NCI-H460 (cell line): ENCODE results near the gene SEMA3A. TPM values are rescaled to one million over a fixed set of nuclear protein-coding genes. Genes with fewer than 3 reads are reported as not detected.

Experiments used
- DNase-seq: peaks from one replicate; pipeline ENCODE4 v3.0.0-alpha.2; 2016; ENCODE audit warnings: low read depth; ENCODE audit errors: extremely low read depth
- total RNA-seq: library from RNA; depleted of rRNA; stranded (reverse); fragments of >200 nt; shearing (Covaris generic); gene quantifications from 2 replicates; pipeline ENCODE4 v1.2.3, GENCODE V29; 2014

Gene SEMA3A
- total RNA-seq, 1 experiment from 2014 or later: 73.9 TPM

DNA sequence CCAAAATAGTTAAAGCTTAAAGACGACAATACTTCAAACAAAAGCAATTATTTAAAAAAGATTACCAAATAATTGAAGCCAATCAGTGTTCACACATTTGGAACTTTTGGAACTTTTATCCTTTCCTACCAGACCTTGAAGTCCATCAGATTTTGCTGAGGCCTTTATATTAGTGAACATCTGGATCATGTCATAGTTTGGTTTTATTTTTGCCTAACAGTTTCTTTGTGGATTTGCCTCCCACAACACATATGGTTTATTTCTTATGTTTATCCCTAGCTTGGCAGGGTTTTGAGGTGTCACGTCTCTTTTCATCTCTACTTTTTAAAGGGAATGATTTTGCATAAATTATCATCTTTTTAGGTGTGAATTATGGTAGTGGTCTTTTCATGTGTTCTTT, 242.4 kb downstream of the SEMA3A start:
- DNase-seq: no peak

DNA sequence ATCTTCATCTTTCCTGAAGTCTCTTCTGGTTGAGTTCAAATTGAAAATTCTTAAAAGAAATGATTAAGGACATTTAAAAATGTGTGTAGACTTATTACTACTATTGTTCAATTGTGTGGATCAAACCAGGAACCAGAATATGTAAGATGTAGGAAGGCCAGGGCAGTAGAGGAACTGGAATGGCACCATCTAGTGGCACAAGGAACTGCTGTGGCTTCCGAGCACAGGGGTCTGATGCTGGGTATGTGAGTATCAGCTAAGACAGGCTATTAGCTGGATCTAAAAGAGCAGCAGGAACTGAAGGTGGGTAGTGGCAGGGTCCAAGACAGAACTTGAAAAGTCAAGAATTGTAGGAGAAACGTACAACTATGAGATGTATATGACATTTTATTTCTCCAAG, 247.3 kb downstream of the SEMA3A start:
- peak; percentile 29 for DNase-seq

DNA sequence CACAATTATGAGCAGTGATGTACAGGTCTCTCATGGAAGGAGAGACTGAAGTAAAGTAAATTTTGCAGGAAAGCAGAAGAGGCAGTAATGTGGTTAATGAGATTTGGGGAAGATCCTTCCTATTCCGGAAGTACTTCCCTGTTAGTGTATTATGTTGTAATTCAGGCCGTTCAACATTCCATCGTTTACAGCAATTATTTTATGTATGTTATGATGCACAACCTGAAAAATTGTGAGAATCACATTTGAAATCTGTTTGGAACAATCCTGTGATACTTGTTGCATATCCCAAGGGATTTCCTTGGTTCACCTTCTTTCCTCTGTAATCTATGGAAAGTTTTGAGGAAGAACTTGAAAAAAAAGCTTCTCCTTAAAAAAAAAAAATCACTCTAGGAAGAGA, 247.8 kb downstream of the SEMA3A start:
- DNase-seq: no peak

DNA sequence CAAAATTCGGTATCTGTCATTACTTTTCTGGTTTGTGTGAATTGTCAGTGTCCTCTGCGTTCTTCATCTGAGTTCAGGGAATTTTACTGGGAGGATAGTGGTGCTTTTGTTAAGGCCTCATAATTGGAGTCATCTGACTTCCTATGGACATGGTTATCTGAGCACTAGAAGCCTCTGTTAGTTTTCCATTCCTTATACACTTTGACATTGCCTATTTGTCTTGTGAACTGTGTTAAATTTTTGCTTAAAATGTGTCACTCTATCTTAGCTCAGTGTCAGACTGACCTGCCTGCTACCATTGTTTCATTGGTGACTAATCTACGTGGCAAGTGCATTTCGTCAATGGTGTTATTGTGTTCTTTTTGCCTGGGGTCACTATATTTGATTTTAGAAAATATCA, 253.3 kb downstream of the SEMA3A start:
- no peak for DNase-seq

DNA sequence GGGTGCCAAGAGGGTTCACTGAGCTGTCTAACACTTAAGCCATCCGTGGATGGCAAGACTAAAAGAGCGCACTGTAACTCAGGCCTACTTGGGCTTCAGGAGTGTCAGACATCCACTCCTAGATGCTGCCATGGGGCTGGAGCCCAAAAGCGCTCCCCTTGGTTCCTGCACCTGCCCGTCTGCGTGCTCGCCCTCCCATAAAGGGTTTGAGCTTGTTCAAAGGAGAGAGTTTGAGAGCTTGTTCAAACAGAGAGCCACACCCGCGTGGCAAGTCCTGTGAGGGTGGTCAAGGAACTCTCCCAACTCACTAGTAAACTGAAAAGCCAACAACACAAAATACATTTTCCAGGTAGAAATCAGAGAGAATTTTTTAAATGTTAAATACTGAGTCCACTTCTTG, 256.7 kb downstream of the SEMA3A start:
- DNase-seq: no peak

DNA sequence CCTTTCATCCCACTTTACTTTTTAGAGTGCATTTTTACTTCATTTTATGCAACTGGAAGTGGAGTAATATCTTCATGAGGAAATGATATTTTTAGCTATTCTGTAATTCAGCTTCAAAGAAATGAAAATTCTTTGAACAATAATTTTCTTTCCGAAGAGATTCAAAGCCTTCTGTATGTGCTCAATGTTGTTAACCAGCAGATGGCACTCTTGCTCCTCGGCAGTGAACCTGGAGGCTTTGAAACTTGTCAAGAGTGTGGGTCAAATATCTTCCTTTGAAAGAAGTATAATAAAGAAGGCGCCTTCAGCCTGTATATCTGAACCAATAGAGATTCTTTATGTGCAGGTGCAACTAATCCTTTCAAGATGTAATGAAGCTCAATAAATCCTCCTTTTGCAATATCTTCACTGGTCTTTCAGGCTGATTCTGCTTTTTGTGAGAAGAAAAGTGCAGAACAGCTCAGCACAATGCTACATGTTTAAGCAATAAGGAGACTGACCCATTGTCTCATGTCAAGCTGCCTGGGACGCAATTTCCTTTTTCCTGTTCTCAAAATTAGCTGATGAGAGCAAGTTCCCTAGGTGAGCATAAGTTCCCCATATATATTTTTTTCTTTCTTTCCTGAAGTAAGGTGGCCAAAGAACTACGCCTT, 258.4 kb downstream of the SEMA3A start:
- peak; percentile 81 for DNase-seq

DNA sequence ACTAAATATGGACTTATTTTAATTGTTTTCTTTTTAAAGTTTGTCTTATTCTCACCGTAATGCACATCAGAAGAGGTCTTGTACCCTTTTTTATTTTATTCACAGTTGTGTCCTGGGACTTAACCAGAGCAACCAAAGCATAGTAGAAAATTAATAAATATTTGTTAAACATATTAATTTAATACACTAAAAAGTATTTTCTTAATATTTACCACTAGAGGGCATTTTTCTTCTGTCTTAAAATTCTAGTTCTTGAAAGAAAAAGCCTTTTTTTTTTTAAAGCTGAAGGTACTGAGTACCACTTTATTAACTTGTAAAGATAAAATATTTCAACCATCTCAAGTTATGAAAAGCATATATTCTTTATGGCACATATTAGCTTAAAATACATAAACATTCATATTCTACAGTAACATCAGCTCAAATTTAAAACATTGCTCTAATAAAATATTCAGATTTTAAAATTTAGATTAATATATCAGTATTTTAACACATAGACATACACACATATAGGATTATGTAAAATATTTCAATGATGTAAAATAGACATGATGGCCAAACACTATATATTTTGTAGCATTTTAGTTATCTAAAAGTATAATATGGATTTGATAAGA, 260.4 kb downstream of the SEMA3A start:
- DNase-seq: no peak

DNA sequence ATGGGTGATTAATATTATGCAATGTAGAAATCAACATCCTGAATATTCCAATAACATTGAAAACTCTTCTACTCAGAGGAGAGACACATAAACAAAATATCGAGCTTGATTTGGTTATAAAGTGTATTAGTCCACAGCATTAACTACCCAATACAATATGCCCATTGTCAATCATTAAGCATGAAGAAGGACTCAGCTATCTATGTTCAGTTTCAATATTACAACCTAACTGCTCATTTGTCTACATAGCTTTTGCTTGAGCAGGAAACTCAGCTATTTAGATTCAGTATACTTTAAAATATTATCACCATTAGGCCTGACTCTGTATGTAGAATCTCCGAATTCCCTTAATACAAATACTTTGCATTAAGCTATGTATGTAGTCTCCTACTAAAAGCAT, 262.6 kb downstream of the SEMA3A start:
- DNase-seq: no peak

DNA sequence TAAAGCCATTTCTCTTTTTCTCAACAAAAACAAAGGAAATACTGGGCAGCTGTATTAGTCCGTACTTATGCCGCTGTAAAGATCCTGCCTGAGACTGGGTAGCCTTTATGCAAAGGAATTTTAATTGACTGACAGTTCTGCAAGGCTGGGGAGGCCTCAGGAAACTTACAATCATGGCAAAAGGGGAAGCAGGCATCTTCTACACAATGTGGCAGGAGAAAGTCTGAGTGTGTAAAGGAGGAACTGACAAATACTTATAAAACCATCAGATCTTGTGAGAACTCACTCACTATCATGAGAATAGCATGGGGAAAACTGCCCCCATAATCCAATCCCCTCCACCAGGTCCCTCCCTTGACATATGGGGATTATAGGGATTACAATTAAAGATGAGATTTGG, 264.3 kb downstream of the SEMA3A start:
- DNase-seq: no peak

DNA sequence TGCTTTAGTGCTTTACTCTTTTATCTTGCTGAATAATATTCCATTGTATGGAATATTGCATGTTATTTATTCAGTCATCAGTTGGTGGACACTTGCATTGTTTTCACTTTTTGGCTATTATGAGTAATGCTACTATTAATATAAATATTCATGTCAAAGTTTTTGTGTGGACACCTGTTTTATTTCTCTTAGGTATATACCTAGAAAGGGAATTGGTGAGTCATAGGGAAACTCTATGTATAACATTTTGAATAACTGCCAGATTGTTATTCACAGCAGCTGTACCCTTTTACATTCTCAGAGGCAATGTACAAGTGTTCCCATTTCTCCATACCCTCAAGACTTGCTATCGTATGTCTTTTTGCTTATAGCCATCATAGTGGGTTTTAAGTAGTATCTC, 268.7 kb downstream of the SEMA3A start:
- no peak for DNase-seq

DNA sequence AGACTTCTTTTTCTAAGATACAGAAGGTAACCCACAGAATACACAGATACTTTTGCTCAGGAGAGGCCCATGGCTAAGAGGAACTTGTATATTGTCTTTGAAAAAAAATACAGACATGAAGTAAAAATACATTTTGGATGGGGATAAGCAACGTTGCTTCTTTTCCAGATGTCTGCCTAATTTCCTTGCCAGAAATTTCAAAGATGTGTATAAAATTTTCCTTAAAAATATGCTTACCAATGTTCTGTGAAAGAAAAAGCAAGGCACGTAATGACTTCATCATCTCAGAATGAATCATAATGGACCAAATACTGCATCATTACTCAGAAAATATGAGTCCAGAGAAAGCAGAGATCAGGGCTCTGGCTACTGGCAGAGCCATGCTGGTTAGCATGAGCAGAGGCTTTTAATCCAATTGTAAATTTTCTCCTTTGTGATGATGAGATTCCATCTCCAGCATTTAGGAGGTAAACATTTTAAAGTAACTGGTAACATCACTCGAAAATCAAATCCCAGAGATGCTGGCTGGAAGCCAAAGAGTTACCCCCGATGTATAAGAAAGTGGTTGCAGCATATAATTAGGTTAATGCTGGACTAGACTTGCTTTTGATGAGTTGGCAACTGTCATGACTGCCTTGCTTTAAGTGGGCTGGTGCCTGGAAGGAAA, 272.5 kb downstream of the SEMA3A start:
- DNase-seq: no peak

DNA sequence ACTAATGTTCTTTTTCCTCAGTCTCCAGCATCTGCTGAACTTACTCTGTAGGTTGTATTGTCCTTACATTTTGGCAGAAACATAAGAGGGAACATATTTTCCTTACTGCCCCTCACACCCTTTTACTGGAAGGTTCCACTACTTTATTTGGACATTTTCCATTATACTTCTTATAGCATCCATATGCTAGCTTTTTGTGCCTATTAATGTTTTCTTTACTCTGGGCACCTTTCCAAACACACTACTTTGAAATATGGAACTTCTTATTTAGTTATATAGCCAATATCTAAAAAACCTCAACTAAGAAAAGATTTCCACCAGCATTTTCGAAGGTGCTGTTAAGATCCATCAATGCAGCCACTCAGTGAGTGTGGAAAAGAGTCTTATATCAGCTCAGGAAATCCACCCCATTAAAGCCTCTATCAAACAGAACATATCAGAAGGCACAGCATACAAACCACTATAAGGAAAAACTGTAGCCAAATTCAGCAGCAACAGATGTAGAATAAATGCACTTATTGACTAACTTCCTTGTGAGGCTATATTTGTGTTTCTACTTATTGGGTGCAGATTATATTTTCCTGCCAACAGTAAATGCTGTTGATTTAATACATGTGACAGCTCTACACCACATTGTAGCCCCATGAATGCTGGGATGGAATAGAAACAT, 273.2 kb downstream of the SEMA3A start:
- DNase-seq: no peak

DNA sequence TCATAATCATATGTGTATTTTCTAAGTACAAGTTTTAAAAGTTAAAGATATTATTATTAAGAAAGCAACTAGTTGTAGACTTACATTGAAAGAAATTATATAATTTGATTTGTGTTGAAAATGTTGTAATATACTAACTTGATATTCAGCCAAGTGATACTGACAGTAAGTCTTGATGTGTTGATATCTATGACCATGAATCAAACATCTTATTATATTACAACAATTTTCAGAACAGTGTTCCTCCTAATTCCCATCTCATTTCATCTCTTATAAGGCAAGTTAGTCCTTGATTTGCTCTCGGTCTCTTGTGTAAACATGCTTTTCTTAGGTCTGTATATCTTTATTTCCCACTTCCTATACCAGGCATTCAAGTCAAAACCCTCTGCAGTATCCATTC, 276.4 kb downstream of the SEMA3A start:
- no peak for DNase-seq

DNA sequence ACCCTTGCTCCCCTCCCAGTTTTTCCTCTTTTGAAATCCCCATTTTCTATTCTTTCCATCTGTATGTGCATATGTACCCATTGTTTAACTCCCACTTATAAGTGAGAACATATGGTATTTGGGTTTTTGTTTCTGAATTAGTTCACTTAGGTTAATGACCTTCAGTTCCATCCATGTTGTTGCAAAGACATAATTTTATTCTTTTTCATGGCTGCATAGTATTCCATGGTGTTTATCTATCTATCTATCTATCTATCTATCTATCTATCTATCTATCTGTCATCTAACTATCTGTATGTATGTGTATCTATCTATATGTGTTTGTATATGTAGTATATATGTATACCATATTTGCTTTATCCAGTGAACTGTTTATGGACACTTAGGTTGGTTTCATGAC, 281.4 kb downstream of the SEMA3A start:
- DNase-seq: no peak

DNA sequence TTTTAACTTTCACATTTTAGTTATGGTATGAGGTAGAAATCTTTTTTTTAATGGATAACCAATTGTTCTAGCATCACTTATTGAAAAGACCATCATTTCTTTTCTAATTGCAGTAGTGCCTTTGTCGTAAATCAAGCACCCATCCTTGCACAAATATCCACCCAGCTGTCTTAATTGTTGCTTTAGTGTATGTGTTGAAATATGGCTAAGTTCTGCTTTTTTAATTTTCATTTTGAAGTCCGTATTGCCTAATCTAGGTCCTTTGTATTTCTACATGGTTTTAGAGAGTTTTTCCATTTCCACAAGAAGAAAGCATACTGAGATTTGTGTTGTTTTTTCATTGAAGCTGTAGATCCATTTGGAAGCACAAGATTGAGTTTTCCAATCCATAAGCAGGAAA, 286.1 kb downstream of the SEMA3A start:
- DNase-seq: no peak
